Type B pancreatic cell (in vitro differentiated cells): ENCODE data around the gene TENM3. TPM values are rescaled to one million over a fixed set of nuclear protein-coding genes. Genes with fewer than 3 reads are reported as not detected.
A peak's percentile ranks its signal among the peaks of the same experiment; 100 is the strongest.

Source experiments
- DNase-seq: peaks from one replicate; pipeline ENCODE4 v3.0.0; 2021; ENCODE audit warnings: mixed read lengths; ENCODE audit not compliant: unreplicated experiment; ENCODE audit errors: extremely low spot score
- H3K27ac Mint-ChIP-seq: 2 replicates; pipeline ENCODE4 v1.8.0; 2021; ENCODE audit warnings: mild to moderate bottlenecking, mixed read lengths
- H3K27me3 Mint-ChIP-seq: 2 replicates; pipeline ENCODE4 v1.8.0; 2021; ENCODE audit warnings: mixed read lengths
- H3K36me3 Mint-ChIP-seq: 2 replicates; pipeline ENCODE4 v1.8.0; 2021; ENCODE audit warnings: mixed read lengths
- H3K4me1 Mint-ChIP-seq: one replicate; pipeline ENCODE4 v1.8.0; 2021; ENCODE audit warnings: mixed read lengths; ENCODE audit not compliant: unreplicated experiment
- H3K4me3 Mint-ChIP-seq: 2 replicates; pipeline ENCODE4 v1.8.0; 2021; ENCODE audit warnings: mild to moderate bottlenecking, mixed read lengths
- H3K9me3 Mint-ChIP-seq: 2 replicates; pipeline ENCODE4 v1.8.0; 2021; ENCODE audit warnings: mixed read lengths
- total RNA-seq: library from RNA; stranded (reverse); gene quantifications from 2 replicates; pipeline ENCODE4 v1.2.1, GENCODE V29; 2021; ENCODE audit warnings: low replicate concordance
- TF ChIP-seq, protein P1 (sequence below): fragments of 200-600 bp; sonication (generic); conservative IDR thresholded peaks from 2 replicates; pipeline ENCODE4 v1.5.0; 2021; ENCODE audit warnings: antibody characterized with exemption, mild to moderate bottlenecking

TENM3 gene
- total RNA-seq, 1 donor from 2014 or later = 73.5 TPM

DNA sequence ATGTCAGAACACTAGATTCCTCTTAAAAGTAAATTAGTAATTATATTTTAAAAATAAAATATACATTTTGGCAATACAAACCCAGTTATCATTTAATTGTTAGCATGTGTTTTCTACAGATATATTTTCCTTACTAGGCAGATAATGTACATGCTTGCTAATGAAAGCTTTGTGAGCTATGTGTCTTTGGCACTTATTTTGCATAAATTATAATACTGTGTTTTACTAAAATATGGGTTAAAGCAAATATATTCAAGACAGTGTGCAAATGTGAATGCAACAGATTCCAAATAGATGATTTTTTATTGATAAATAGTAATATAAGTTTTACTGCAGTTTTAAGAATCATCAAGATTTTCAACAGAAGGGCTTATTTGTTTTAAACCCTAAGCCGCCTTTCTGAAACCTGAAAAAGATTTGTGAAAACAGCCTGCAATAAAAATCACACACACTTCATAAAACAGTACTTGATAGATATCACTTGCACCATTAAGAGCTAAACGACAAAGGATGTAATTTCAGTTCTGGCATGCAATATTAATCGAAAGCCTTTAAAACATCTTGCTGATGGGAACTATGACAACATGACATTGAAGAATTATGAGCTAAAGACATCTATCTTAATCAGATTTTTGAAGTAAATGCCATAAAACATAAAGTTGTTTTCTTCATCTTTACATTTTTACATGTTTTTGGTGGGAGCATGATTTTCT, 340.7 kb downstream of the TENM3 start:
- TF ChIP-seq, protein P1, sequence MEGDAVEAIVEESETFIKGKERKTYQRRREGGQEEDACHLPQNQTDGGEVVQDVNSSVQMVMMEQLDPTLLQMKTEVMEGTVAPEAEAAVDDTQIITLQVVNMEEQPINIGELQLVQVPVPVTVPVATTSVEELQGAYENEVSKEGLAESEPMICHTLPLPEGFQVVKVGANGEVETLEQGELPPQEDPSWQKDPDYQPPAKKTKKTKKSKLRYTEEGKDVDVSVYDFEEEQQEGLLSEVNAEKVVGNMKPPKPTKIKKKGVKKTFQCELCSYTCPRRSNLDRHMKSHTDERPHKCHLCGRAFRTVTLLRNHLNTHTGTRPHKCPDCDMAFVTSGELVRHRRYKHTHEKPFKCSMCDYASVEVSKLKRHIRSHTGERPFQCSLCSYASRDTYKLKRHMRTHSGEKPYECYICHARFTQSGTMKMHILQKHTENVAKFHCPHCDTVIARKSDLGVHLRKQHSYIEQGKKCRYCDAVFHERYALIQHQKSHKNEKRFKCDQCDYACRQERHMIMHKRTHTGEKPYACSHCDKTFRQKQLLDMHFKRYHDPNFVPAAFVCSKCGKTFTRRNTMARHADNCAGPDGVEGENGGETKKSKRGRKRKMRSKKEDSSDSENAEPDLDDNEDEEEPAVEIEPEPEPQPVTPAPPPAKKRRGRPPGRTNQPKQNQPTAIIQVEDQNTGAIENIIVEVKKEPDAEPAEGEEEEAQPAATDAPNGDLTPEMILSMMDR = no peak
- Mint-ChIP-seq H3K9me3 (peaks cover 4% of the 10 kb centered on the region), H3K4me1 (peaks cover 14% of the 10 kb centered on the region), H3K27me3 (no peaks in the 10 kb centered on the region), H3K36me3 (peaks cover 15% of the 10 kb centered on the region), H3K4me3 (no peak overlapping the region), H3K27ac (no peak overlapping the region)
- DNase-seq = no peak

DNA sequence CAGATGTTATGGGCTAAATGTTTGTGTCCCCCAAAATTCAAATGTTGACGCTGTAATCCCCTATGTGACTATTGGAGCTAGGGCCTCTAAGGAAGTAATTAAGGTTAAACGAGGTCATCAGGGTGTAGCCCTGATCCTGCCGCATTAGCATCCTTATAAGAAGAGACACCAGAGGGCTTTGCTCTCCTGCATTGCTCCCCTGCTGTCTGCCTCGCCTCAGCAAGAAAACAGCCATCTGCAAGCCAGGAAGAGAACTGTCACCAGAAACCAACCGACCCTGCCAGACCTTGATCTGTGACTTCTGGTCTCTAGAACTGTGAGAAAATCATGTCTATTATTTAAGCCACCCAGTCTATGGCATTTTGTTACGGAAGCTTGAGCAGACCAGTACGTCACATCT, 342.1 kb downstream of the TENM3 start:
- H3K4me3 Mint-ChIP-seq = no peak overlapping the region
- TF ChIP-seq, protein P1 = no peak
- DNase-seq = no peak
- H3K36me3 Mint-ChIP-seq = peaks cover 15% of the 10 kb centered on the region
- H3K4me1 Mint-ChIP-seq = peaks cover 14% of the 10 kb centered on the region
- H3K27me3 Mint-ChIP-seq = no peaks in the 10 kb centered on the region
- peaks cover 4% of the 10 kb centered on the region for H3K9me3 Mint-ChIP-seq
- H3K27ac Mint-ChIP-seq = no peak overlapping the region

DNA sequence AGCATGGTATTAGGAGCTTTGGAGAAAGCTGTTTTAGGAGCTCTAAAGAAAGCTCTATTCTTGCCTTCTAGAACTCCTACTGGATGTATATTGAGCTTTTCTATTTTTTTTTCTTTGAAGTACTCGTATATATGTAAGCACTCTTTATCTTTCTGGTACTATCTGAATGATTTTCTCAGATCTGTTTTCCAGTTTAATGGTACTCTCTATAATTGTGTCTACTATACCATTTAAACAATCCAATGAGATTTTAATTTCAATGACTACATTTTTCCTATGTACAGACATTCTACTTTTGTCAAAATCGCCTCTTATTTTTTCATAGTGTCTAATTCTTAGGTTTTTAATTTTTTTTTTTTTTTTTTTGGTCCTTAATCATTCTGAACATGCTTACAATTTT, 345.9 kb downstream of the TENM3 start:
- Mint-ChIP-seq H3K4me3 (no peak overlapping the region), H3K27ac (no peak overlapping the region), H3K4me1 (peaks cover 14% of the 10 kb centered on the region), H3K36me3 (peaks cover 19% of the 10 kb centered on the region), H3K27me3 (no peaks in the 10 kb centered on the region), H3K9me3 (peaks cover 4% of the 10 kb centered on the region)
- TF ChIP-seq, protein P1 = no peak
- no peak for DNase-seq

DNA sequence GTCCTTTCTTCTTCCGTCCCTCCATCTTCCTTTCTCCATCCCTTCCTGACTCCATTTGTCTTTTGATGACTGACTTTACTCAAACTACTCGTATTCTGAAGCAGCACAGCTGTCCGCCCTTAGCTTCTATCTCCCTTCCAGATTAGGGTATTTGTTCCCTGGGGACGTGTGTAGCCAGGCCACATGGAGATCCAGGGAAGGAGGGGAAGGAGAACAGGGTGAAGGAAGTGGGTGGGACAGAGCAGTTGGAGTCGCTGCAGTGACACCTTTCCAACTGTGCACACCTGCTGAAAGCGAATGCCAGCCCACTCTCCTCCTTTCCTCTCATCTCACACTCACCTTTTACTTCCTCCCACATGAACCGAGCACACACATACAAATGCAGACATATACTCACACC, 350.2 kb downstream of the TENM3 start:
- Mint-ChIP-seq H3K36me3 (peaks cover 4% of the 10 kb centered on the region), H3K4me3 (no peak overlapping the region), H3K27ac (peak overlapping the region; percentile 47), H3K27me3 (no peaks in the 10 kb centered on the region), H3K4me1 (peaks cover 8% of the 10 kb centered on the region), H3K9me3 (no peaks in the 10 kb centered on the region)
- no peak for DNase-seq
- TF ChIP-seq, protein P1 = no peak

DNA sequence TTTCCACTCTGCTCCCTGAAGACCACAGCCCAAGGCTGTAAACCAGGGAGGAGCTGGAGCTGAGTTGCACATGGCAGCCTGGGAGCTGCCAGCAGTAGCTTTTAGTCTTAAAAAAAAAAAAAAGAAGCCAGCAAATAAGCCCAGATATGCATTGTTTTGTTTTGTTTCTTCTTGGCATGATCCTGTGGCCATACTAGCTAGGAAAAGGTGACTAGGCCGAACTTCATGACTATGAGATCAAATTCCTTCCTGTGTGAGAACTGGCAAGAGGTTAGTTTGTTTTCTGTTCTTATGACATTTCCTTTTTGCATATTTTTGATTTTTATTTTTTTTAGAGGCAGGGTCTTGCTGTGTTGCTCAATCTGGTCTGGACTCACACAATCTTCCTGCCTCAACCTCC, 350.7 kb downstream of the TENM3 start:
- TF ChIP-seq, protein P1 = no peak
- H3K36me3 Mint-ChIP-seq = peaks cover 4% of the 10 kb centered on the region
- DNase-seq = no peak
- no peak overlapping the region for H3K4me3 Mint-ChIP-seq
- H3K9me3 Mint-ChIP-seq = no peaks in the 10 kb centered on the region
- H3K27me3 Mint-ChIP-seq = no peaks in the 10 kb centered on the region
- peaks cover 8% of the 10 kb centered on the region for H3K4me1 Mint-ChIP-seq
- no peak overlapping the region for H3K27ac Mint-ChIP-seq
